ENCODE data around the gene STRN3. TPM values are rescaled to one million over a fixed set of nuclear protein-coding genes. Genes with fewer than 3 reads are reported as not detected.
"Not testable (repeated sequence)": the region's sequence is repeated elsewhere in the genome, so short reads cannot be mapped to it uniquely, and the experiment has no call there.

The STRN3 gene
- total and polyA plus RNA-seq, 2 donors (not counting 1 experiment from before 2014, with no cell fraction given) = 7.7 to 43.9 TPM

GRCh38 chr14:31043379-31043778 lies 17.2 kb upstream of the STRN3 start:
- Histone ChIP-seq H3K27ac (ENCODE audit: low read length in 2 of 2) (no peak overlapping the region), H3K4me3 (ENCODE audit: control extremely low read depth in 1 of 5, extremely low read depth in 1 of 5, insufficient read depth in 1 of 5, low read depth in 2 of 5, low read length in 4 of 5) (no peak overlapping the region), H3K9ac (ENCODE audit: low read length) (no peak overlapping the region), H3K4me2 (replicated peaks; ENCODE audit: low read depth, low read length, poor library complexity, severe bottlenecking) (no peak overlapping the region), H4K20me1 (ENCODE audit: control insufficient read depth, insufficient read depth, low read length, poor library complexity, severe bottlenecking) (no peaks in the 10 kb centered on the region), H3K4me1 (ENCODE audit: control insufficient read depth in 2 of 2, insufficient read depth in 2 of 2, low read length in 2 of 2) (no peaks in the 10 kb centered on the region), H3K9me3 (ENCODE audit: control extremely low read depth in 1 of 3, control insufficient read depth in 2 of 3, insufficient read depth in 1 of 3, low read length in 2 of 3) (no peaks in the 10 kb centered on the region), H3K79me2 (ENCODE audit: control insufficient read depth, insufficient read depth, low read length) (peaks cover 29% of the 10 kb centered on the region), H3K36me3 (replicated peaks in 1 of 2; ENCODE audit: control extremely low read depth in 1 of 2, control insufficient read depth in 1 of 2, extremely low read depth in 1 of 2, insufficient read depth in 2 of 2, low read length in 1 of 2) (no peaks in the 10 kb centered on the region), H2AFZ (ENCODE audit: insufficient read depth, low read depth, low read length, poor library complexity, severe bottlenecking) (no peak overlapping the region), H3K27me3 (replicated peaks in 1 of 4; ENCODE audit: control extremely low read depth in 1 of 4, control insufficient read depth in 3 of 4, insufficient read depth in 4 of 4, low read length in 3 of 4) (no peaks in the 10 kb centered on the region)
- TF ChIP-seq EZH2 (IDR thresholded peaks at IDR 0.05; ENCODE audit: borderline replicate concordance, insufficient read depth, low read depth, low read length, poor library complexity, severe bottlenecking) = no peak
- TF ChIP-seq CTCF (IDR thresholded peaks at IDR 0.05) = no peak
- Mint-ChIP-seq H3K27me3 (no peaks in the 10 kb centered on the region), H3K9me3 (ENCODE audit: insufficient read depth) (no peaks in the 10 kb centered on the region), H3K4me1 (peaks cover 2% of the 10 kb centered on the region), H3K27ac (no peak overlapping the region), H3K4me3 (no peak overlapping the region)
- POLR2A ChIA-PET = no interaction called here
- no CpG with 5 or more reads among the region's 3 CpGs for WGBS (ENCODE audit: insufficient coverage)
- intact Hi-C loops (cut with micrococcal nuclease) = no loop called here
- DNase-seq (no peak), ATAC-seq (ENCODE audit: low read depth) (no peak)
- CTCF ChIA-PET = no interaction called here

GRCh38 chr14:31042893-31043292 lies 16.7 kb upstream of the STRN3 start:
- H3K27ac Mint-ChIP-seq; H3K27ac ChIP-seq (ENCODE audit: low read length in 2 of 2); H3K4me1 Mint-ChIP-seq; H3K27me3 ChIP-seq (replicated peaks in 1 of 4; ENCODE audit: control extremely low read depth in 1 of 4, control insufficient read depth in 3 of 4, insufficient read depth in 4 of 4, low read length in 3 of 4); H3K4me3 Mint-ChIP-seq; H4K20me1 ChIP-seq (ENCODE audit: control insufficient read depth, insufficient read depth, low read length, poor library complexity, severe bottlenecking); H3K9ac ChIP-seq (ENCODE audit: low read length); DNase-seq; H3K27me3 Mint-ChIP-seq; H2AFZ ChIP-seq (ENCODE audit: insufficient read depth, low read depth, low read length, poor library complexity, severe bottlenecking); H3K4me1 ChIP-seq (ENCODE audit: control insufficient read depth in 2 of 2, insufficient read depth in 2 of 2, low read length in 2 of 2); H3K4me2 ChIP-seq (replicated peaks; ENCODE audit: low read depth, low read length, poor library complexity, severe bottlenecking); intact Hi-C loops (cut with micrococcal nuclease); ATAC-seq (ENCODE audit: low read depth); POLR2A ChIA-PET; H3K9me3 ChIP-seq (ENCODE audit: control extremely low read depth in 1 of 3, control insufficient read depth in 2 of 3, insufficient read depth in 1 of 3, low read length in 2 of 3); H3K36me3 ChIP-seq (replicated peaks in 1 of 2; ENCODE audit: control extremely low read depth in 1 of 2, control insufficient read depth in 1 of 2, extremely low read depth in 1 of 2, insufficient read depth in 2 of 2, low read length in 1 of 2); CTCF ChIA-PET; H3K4me3 ChIP-seq (ENCODE audit: control extremely low read depth in 1 of 5, extremely low read depth in 1 of 5, insufficient read depth in 1 of 5, low read depth in 2 of 5, low read length in 4 of 5); H3K9me3 Mint-ChIP-seq (ENCODE audit: insufficient read depth): not testable (repeated sequence)
- peaks cover 26% of the 10 kb centered on the region for H3K79me2 ChIP-seq (ENCODE audit: control insufficient read depth, insufficient read depth, low read length)
- WGBS (ENCODE audit: insufficient coverage) = 100% methylated on average over 3 of the region's 10 CpGs

Measured in B cell (primary cell).